Activated CD4-positive, alpha-beta memory T cell treated with anti-CD3 and anti-CD28 coated beads, Interleukin-2, amount 10 ng/mL, durations not matched to agents 7 days and 5 days (primary cell): ENCODE measurements around the gene BMP3. TPM values are rescaled to one million over a fixed set of nuclear protein-coding genes. Genes with fewer than 3 reads are reported as not detected.

Experiments used
- CTCF ChIA-PET: fragments of 350-600 bp; sonication (Branson Sonifier 250); formaldehyde crosslinking; loops from one replicate; lab custom pipeline; 2021; ENCODE audit warnings: antibody characterized with exemption, inconsistent platforms; lab: Charles Lee
- POLR2A ChIA-PET: fragments of 350-600 bp; sonication (Branson Sonifier 250); formaldehyde crosslinking; loops from one replicate; lab custom pipeline; 2021; ENCODE audit warnings: antibody characterized with exemption; lab: Charles Lee
- DNase-seq: peaks from one replicate; pipeline ENCODE4 v3.0.0-alpha.2; 2020
- H3K27ac Mint-ChIP-seq: one replicate; pipeline ENCODE4 v1.8.0; 2021; ENCODE audit warnings: mild to moderate bottlenecking, mixed read lengths
- H3K27me3 Mint-ChIP-seq: one replicate; pipeline ENCODE4 v1.8.0; 2021; ENCODE audit warnings: mixed read lengths
- H3K36me3 Mint-ChIP-seq: one replicate; pipeline ENCODE4 v1.8.0; 2021; ENCODE audit warnings: low read depth, mixed read lengths
- H3K4me1 Mint-ChIP-seq: one replicate; pipeline ENCODE4 v1.8.0; 2021; ENCODE audit warnings: mixed read lengths
- H3K4me3 Mint-ChIP-seq: one replicate; pipeline ENCODE4 v1.8.0; 2021; ENCODE audit warnings: mild to moderate bottlenecking, mixed read lengths
- H3K9me3 Mint-ChIP-seq: one replicate; pipeline ENCODE4 v1.8.0; 2021; ENCODE audit warnings: mixed read lengths
- total RNA-seq, 2 experiments: library from RNA; stranded (reverse); gene quantifications; one replicate each; pipeline ENCODE4 v1.2.3, GENCODE V29; 2021

BMP3 gene
- total RNA-seq, 2 experiments from 2014 or later, result not detected

GRCh38 chr4:81030981-81031791, 678 bp downstream of the BMP3 start:
- peaks cover 9% of the 10 kb centered on the region for H3K4me1 Mint-ChIP-seq

GRCh38 chr4:81031796-81032551, 1.5 kb downstream of the BMP3 start:
- Mint-ChIP-seq H3K4me1 (peaks cover 9% of the 10 kb centered on the region), H3K27me3 (peaks cover 55% of the 10 kb centered on the region), H3K4me3 (no peak overlapping the region), H3K9me3 (no peaks in the 10 kb centered on the region), H3K27ac (no peak overlapping the region), H3K36me3 (no peaks in the 10 kb centered on the region)
- no peak for DNase-seq
- CTCF ChIA-PET, result interaction anchor here (0.6 to 2.7 kb wide), 4 partner anchors 8 to 33 kb away, joined by 3 to 12 read pairs (median 4); no protein-coding TSS in a partner anchor
- POLR2A ChIA-PET, result no interaction called here

More at GRCh38 chr4:81030981-81031791, 678 bp downstream of the BMP3 start:
- peaks cover 61% of the 10 kb centered on the region for H3K27me3 Mint-ChIP-seq
- ChIA-PET CTCF (interaction anchor here (2.7 kb wide), 1 partner anchor 8 kb away, joined by 12 read pairs; no protein-coding TSS in a partner anchor), POLR2A (no interaction called here)
- H3K27ac Mint-ChIP-seq, result no peak overlapping the region
- peak overlapping the region; percentile 57 for H3K4me3 Mint-ChIP-seq
- no peaks in the 10 kb centered on the region for H3K9me3 Mint-ChIP-seq
- no peak for DNase-seq
- no peaks in the 10 kb centered on the region for H3K36me3 Mint-ChIP-seq

GRCh38 chr4:81032771-81033684, 2.5 kb downstream of the BMP3 start:
- CTCF ChIA-PET, result interaction anchor here (0.6 to 1.2 kb wide), 2 partner anchors 9 to 34 kb away, joined by 3 read pairs; no protein-coding TSS in a partner anchor
- DNase-seq, result no peak
- H3K27ac Mint-ChIP-seq, result no peak overlapping the region
- H3K9me3 Mint-ChIP-seq, result no peaks in the 10 kb centered on the region
- H3K4me3 Mint-ChIP-seq, result no peak overlapping the region
- H3K4me1 Mint-ChIP-seq, result peaks cover 9% of the 10 kb centered on the region
- peaks cover 53% of the 10 kb centered on the region for H3K27me3 Mint-ChIP-seq
- POLR2A ChIA-PET, result no interaction called here
- H3K36me3 Mint-ChIP-seq, result no peaks in the 10 kb centered on the region

GRCh38 chr4:81038636-81039350, 8.3 kb downstream of the BMP3 start:
- POLR2A ChIA-PET, result no interaction called here
- Mint-ChIP-seq H3K4me3 (no peak overlapping the region), H3K9me3 (no peaks in the 10 kb centered on the region), H3K27ac (no peak overlapping the region), H3K27me3 (peaks cover 31% of the 10 kb centered on the region), H3K4me1 (no peaks in the 10 kb centered on the region), H3K36me3 (no peaks in the 10 kb centered on the region)
- no peak for DNase-seq
- CTCF ChIA-PET, result interaction anchor here (1.0 to 2.2 kb wide), 5 partner anchors 8 to 680 kb away, joined by 3 to 13 read pairs (median 5); partner anchors contain the start of gene BMP3

- Mint-ChIP-seq H3K4me3 (no peak overlapping the region), H3K36me3 (no peaks in the 10 kb centered on the region), H3K4me1 (no peaks in the 10 kb centered on the region), H3K27ac (no peak overlapping the region), H3K9me3 (no peaks in the 10 kb centered on the region), H3K27me3 (peaks cover 31% of the 10 kb centered on the region)
- POLR2A ChIA-PET, result no interaction called here
- no peak for DNase-seq
- CTCF ChIA-PET, result interaction anchor here (1.0 to 2.2 kb wide), 6 partner anchors 9 to 680 kb away, joined by 3 to 13 read pairs (median 4); partner anchors contain the start of gene BMP3
Measured at GRCh38 chr4:81039351-81039972, 9.0 kb downstream of the BMP3 start.

GRCh38 chr4:81040012-81040659, 9.6 kb downstream of the BMP3 start:
- peaks cover 32% of the 10 kb centered on the region for H3K27me3 Mint-ChIP-seq
- H3K27ac Mint-ChIP-seq, result no peak overlapping the region
- no peaks in the 10 kb centered on the region for H3K9me3 Mint-ChIP-seq
- H3K36me3 Mint-ChIP-seq, result no peaks in the 10 kb centered on the region
- POLR2A ChIA-PET, result no interaction called here
- DNase-seq, result no peak
- CTCF ChIA-PET, result interaction anchor here (0.6 to 2.2 kb wide), 7 partner anchors 8 to 681 kb away, joined by 3 to 13 read pairs (median 4); partner anchors contain the start of gene BMP3
- H3K4me1 Mint-ChIP-seq, result no peaks in the 10 kb centered on the region
- H3K4me3 Mint-ChIP-seq, result no peak overlapping the region

GRCh38 chr4:81042578-81043365, 12.3 kb downstream of the BMP3 start:
- H3K9me3 Mint-ChIP-seq, result no peaks in the 10 kb centered on the region

GRCh38 chr4:81049330-81049729, 18.8 kb downstream of the BMP3 start:
- no peak overlapping the region for H3K4me3 Mint-ChIP-seq
- no peaks in the 10 kb centered on the region for H3K36me3 Mint-ChIP-seq
- no peaks in the 10 kb centered on the region for H3K9me3 Mint-ChIP-seq
- ChIA-PET POLR2A (no interaction called here), CTCF (interaction anchor here (0.9 kb wide), 1 partner anchor 10 kb away, joined by 3 read pairs; no protein-coding TSS in a partner anchor)
- no peak overlapping the region for H3K27ac Mint-ChIP-seq
- H3K4me1 Mint-ChIP-seq, result no peaks in the 10 kb centered on the region
- DNase-seq, result no peak
- peaks cover 20% of the 10 kb centered on the region for H3K27me3 Mint-ChIP-seq

More at GRCh38 chr4:81042578-81043365, 12.3 kb downstream of the BMP3 start:
- Mint-ChIP-seq H3K27me3 (peaks cover 35% of the 10 kb centered on the region), H3K4me1 (no peaks in the 10 kb centered on the region), H3K4me3 (no peak overlapping the region), H3K27ac (no peak overlapping the region), H3K36me3 (no peaks in the 10 kb centered on the region)
- ChIA-PET POLR2A (no interaction called here), CTCF (interaction anchor here (0.6 kb wide), 2 partner anchors 333 to 675 kb away, joined by 3 to 5 read pairs; no protein-coding TSS in a partner anchor)
- DNase-seq, result no peak

- Mint-ChIP-seq H3K4me1 (no peaks in the 10 kb centered on the region), H3K27ac (no peak overlapping the region), H3K36me3 (no peaks in the 10 kb centered on the region), H3K27me3 (peaks cover 20% of the 10 kb centered on the region), H3K9me3 (no peaks in the 10 kb centered on the region), H3K4me3 (no peak overlapping the region)
- ChIA-PET CTCF (interaction anchor here (0.9 kb wide), 1 partner anchor 11 kb away, joined by 3 read pairs; no protein-coding TSS in a partner anchor), POLR2A (no interaction called here)
- no peak for DNase-seq
Measured at GRCh38 chr4:81049907-81050306, 19.4 kb downstream of the BMP3 start.
